Mesenchymal stem cell (in vitro differentiated cells and primary cell): ENCODE results near the gene NAT14.
"Not testable (repeated sequence)": the region's sequence is repeated elsewhere in the genome, so short reads cannot be mapped to it uniquely, and the experiment has no call there.

Experiments used
- DNase-seq: peaks from one replicate; pipeline ENCODE4 v3.0.0-alpha.2; 2013
- H2AFZ ChIP-seq: one replicate; pipeline ENCODE4 v1.6.1; 2013; ENCODE audit warnings: low read depth, mild to moderate bottlenecking, control low read depth, inconsistent platforms, low read length, moderate library complexity
- H2AK5ac ChIP-seq: 2 replicates; pipeline ENCODE4 v1.6.1; 2013; ENCODE audit warnings: low read length, moderate library complexity, mild to moderate bottlenecking, inconsistent platforms; ENCODE audit not compliant: severe bottlenecking
- H2BK120ac ChIP-seq: one replicate; pipeline ENCODE4 v1.6.1; 2013; ENCODE audit warnings: low read depth, mild to moderate bottlenecking, inconsistent platforms, low read length, moderate library complexity
- H2BK12ac ChIP-seq, 2 experiments: one replicate each; pipeline ENCODE4 v1.6.1; 2013; ENCODE audit warnings: inconsistent platforms in 2 of 2, low read length in 2 of 2, mild to moderate bottlenecking in 2 of 2, moderate library complexity in 2 of 2, control low read depth in 1 of 2
- H2BK15ac ChIP-seq: one replicate; pipeline ENCODE4 v1.6.1; 2013; ENCODE audit warnings: mild to moderate bottlenecking, low read depth, inconsistent platforms; ENCODE audit not compliant: poor library complexity, severe bottlenecking
- H2BK5ac ChIP-seq: 2 replicates; pipeline ENCODE4 v1.6.1; 2013; ENCODE audit warnings: low read depth, mild to moderate bottlenecking, low read length, control low read depth, inconsistent platforms; ENCODE audit not compliant: poor library complexity, severe bottlenecking
- H3K14ac ChIP-seq, 2 experiments: one replicate each; pipeline ENCODE4 v1.6.1; 2013; ENCODE audit warnings: inconsistent platforms in 2 of 2, low read length in 2 of 2, control low read depth in 1 of 2, mild to moderate bottlenecking in 1 of 2, moderate library complexity in 1 of 2
- H3K18ac ChIP-seq, 2 experiments: one replicate each; pipeline ENCODE4 v1.6.1; 2013; ENCODE audit warnings: inconsistent platforms in 2 of 2, low read length in 2 of 2, control low read depth in 1 of 2, low read depth in 1 of 2, mild to moderate bottlenecking in 1 of 2
- H3K23ac ChIP-seq, 2 experiments: one replicate each; pipeline ENCODE4 v1.6.1; 2013; ENCODE audit warnings: inconsistent platforms in 2 of 2, low read length in 2 of 2, mild to moderate bottlenecking in 2 of 2, moderate library complexity in 2 of 2, control low read depth in 1 of 2
- H3K27ac ChIP-seq: 2 replicates; pipeline ENCODE4 v1.5.1; 2013; ENCODE audit warnings: mild to moderate bottlenecking, moderate library complexity, low read length, control low read depth, inconsistent platforms; ENCODE audit not compliant: poor library complexity, severe bottlenecking
- H3K27me3 ChIP-seq, 2 experiments: 2 replicates each; pipeline versions ENCODE4 v1.6.1 to v1.7.0; 2013; ENCODE audit warnings: low read length in 2 of 2, mild to moderate bottlenecking in 2 of 2, moderate library complexity in 2 of 2, control low read depth in 1 of 2, inconsistent platforms in 1 of 2; ENCODE audit not compliant: control insufficient read depth in 1 of 2, insufficient read depth in 1 of 2
- H3K36me3 ChIP-seq, 2 experiments: 2 replicates each; pipeline versions ENCODE4 v1.6.1 to v1.7.0; 2013; ENCODE audit warnings: low read length in 2 of 2, control low read depth in 1 of 2, inconsistent platforms in 1 of 2, low read depth in 1 of 2, mild to moderate bottlenecking in 1 of 2; ENCODE audit not compliant: insufficient read depth in 2 of 2, control insufficient read depth in 1 of 2
- H3K4ac ChIP-seq, 2 experiments: one replicate each; pipeline ENCODE4 v1.6.1; 2013; ENCODE audit warnings: inconsistent platforms in 2 of 2, low read length in 2 of 2, mild to moderate bottlenecking in 2 of 2, moderate library complexity in 2 of 2, control low read depth in 1 of 2, low read depth in 1 of 2
- H3K4me1 ChIP-seq: 2 replicates; pipeline ENCODE4 v1.6.1; 2013; ENCODE audit warnings: low read depth, low read length, control low read depth; ENCODE audit not compliant: control insufficient read depth, insufficient read depth
- H3K4me2 ChIP-seq: 2 replicates; pipeline ENCODE4 v1.6.1; 2013; ENCODE audit warnings: low read length, mild to moderate bottlenecking, inconsistent platforms; ENCODE audit not compliant: poor library complexity, severe bottlenecking
- H3K4me3 ChIP-seq, 2 experiments: 2 replicates each; pipeline versions ENCODE4 v1.5.1 to v1.7.0; 2013; ENCODE audit warnings: low read length in 2 of 2, mild to moderate bottlenecking in 2 of 2, control low read depth in 1 of 2, low read depth in 1 of 2; ENCODE audit not compliant: insufficient read depth in 1 of 2
- H3K79me1 ChIP-seq: replicated peaks from 2 replicates; pipeline ENCODE4 v1.6.1; 2013; ENCODE audit warnings: mild to moderate bottlenecking, control low read depth, low read length, inconsistent platforms; ENCODE audit not compliant: poor library complexity, severe bottlenecking
- H3K9ac ChIP-seq: 2 replicates; pipeline ENCODE4 v1.7.0; 2013; ENCODE audit warnings: mild to moderate bottlenecking, low read length, moderate library complexity
- H3K9me3 ChIP-seq: 2 replicates; pipeline ENCODE4 v1.7.0; 2013; ENCODE audit warnings: mild to moderate bottlenecking, low read length; ENCODE audit not compliant: control insufficient read depth
- H4K8ac ChIP-seq: one replicate; pipeline ENCODE4 v1.6.1; 2013; ENCODE audit warnings: inconsistent platforms, mild to moderate bottlenecking, low read length, moderate library complexity
- H4K91ac ChIP-seq: one replicate; pipeline ENCODE4 v1.6.1; 2013; ENCODE audit warnings: mild to moderate bottlenecking, low read length, inconsistent platforms
- WGBS: methylation state at CpG from one replicate; pipeline ENCODE4 v1.1.7; 2013; ENCODE audit warnings: mixed read lengths; 5-methylcytosine and 5-hydroxymethylcytosine counted together

Gene NAT14

DNA sequence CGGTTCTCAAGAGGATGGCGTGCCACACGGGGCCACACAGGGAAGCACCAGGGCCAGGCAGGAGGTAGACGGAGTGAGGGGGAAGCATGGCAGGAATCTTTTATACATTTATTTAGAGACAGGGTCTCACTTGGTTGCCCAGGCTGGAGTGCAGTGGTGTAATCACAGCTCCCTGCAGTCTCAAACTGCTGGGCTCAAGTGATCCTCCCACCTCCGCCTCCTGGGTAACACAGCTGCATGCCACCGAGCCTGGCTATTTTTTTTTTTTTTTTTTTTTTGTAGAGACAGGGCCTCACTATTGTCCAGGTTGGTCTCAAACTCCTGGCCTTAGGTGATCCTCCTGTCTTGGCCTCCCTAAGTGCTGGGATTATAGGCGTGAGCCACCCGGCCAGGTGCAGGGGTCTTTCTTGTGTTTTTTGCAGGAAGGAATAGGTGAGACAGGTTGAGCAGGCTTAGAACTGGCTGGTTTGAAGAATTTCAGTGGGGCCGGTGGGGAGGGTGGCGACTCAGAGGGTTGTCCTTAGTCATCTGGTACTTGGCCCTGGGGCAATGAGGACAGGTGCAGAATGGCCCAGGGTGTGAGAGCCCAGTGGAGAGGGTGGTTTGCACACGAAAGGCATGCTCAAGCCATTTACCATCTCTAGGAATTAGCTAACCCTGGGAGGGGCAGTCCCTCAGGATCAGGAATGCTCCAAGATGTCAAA lies 10.8 kb downstream of the NAT14 start:
- Histone ChIP-seq H3K79me1 (peaks cover 1% of the 10 kb centered on the region), H2BK12ac (no peak overlapping the region), H2BK120ac (no peak overlapping the region), H3K4me3 (no peak overlapping the region), H3K27ac (no peak overlapping the region), H3K9me3 (no peaks in the 10 kb centered on the region), H2BK5ac (no peak overlapping the region), H2AK5ac (no peak overlapping the region), H3K27me3 (no peaks in the 10 kb centered on the region), H3K9ac (peak overlapping the region; percentile 49), H4K91ac (no peak overlapping the region), H3K18ac (no peak overlapping the region), H3K14ac (no peak overlapping the region), H2AFZ (no peak overlapping the region), H3K4me2 (no peak overlapping the region), H3K4me1 (peaks cover 21% of the 10 kb centered on the region), H3K36me3 (peaks cover 52 to 55% of the 10 kb centered on the region in 2 experiments), H2BK15ac (no peak overlapping the region), H4K8ac (no peak overlapping the region), H3K4ac (no peak overlapping the region), H3K23ac (no peak overlapping the region)
- 74% methylated on average over 11 of the region's 11 CpGs for WGBS
- DNase-seq: no peak

DNA sequence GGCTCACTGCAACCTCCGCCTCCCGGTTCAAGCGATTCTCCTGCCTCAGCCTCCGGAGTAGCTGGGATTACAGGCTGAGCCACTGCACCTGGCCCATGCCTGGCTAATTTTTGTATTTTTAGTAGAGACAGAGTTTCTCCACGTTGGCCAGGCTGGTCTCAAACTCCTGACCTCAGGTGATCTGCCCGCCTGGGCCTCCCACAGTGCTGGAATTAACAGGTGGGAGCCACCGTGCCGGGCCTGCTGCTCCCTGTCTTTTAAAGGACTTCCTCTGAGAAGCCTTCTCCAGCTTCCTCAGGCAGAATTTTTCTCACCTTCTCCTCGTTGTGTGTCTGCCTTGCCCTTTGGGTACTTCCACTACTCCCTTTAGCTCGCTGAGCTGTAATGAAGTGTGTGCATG lies 11.8 kb downstream of the NAT14 start:
- Histone ChIP-seq H3K4me1 (peaks cover 17% of the 10 kb centered on the region), H3K36me3 (peaks cover 55 to 62% of the 10 kb centered on the region in 2 experiments), H3K9ac (peak overlapping the region; percentile 17)
- not testable (repeated sequence) for H3K4ac ChIP-seq, H3K18ac ChIP-seq, H4K8ac ChIP-seq, H3K14ac ChIP-seq, H3K4me3 ChIP-seq, H2AFZ ChIP-seq, H3K9me3 ChIP-seq, H3K79me1 ChIP-seq, DNase-seq, H3K27ac ChIP-seq, H2AK5ac ChIP-seq, H2BK5ac ChIP-seq, H2BK12ac ChIP-seq, H4K91ac ChIP-seq, H3K23ac ChIP-seq, H2BK15ac ChIP-seq, H3K27me3 ChIP-seq, H3K4me2 ChIP-seq, H2BK120ac ChIP-seq
- WGBS: 81% methylated on average over 10 of the region's 10 CpGs

DNA sequence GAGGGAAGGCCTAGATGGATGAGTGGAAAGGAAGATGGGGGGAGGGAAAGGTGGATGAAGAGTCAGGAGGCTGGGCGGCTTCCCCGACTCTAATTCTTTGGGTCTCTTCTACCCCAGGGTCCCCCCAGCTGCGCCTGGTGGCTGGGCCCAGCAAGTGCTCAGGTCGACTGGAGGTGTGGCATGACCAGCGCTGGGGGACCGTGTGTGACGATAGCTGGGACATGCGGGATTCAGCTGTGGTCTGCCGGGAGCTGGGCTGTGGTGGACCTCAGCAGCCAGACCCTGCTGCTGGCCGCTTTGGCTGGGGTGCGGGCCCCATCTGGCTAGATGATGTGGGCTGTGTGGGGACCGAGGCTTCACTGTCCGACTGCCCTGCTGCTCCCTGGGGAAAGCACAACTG lies 12.8 kb downstream of the NAT14 start:
- Histone ChIP-seq H3K18ac (no peak overlapping the region), H3K4me2 (no peak overlapping the region), H3K4me3 (no peak overlapping the region), H3K79me1 (no peaks in the 10 kb centered on the region), H3K23ac (no peak overlapping the region), H3K9ac (no peak overlapping the region), H3K4me1 (peaks cover 14% of the 10 kb centered on the region), H3K9me3 (no peaks in the 10 kb centered on the region), H4K91ac (no peak overlapping the region), H3K27me3 (no peaks in the 10 kb centered on the region), H2BK5ac (no peak overlapping the region), H2BK120ac (no peak overlapping the region), H3K14ac (no peak overlapping the region), H4K8ac (no peak overlapping the region), H2AFZ (no peak overlapping the region), H3K4ac (no peak overlapping the region), H3K36me3 (peaks cover 51 to 70% of the 10 kb centered on the region in 2 experiments), H2BK15ac (no peak overlapping the region), H2BK12ac (no peak overlapping the region), H2AK5ac (no peak overlapping the region), H3K27ac (no peak overlapping the region)
- 90% methylated on average over 12 of the region's 13 CpGs for WGBS
- DNase-seq: no peak

DNA sequence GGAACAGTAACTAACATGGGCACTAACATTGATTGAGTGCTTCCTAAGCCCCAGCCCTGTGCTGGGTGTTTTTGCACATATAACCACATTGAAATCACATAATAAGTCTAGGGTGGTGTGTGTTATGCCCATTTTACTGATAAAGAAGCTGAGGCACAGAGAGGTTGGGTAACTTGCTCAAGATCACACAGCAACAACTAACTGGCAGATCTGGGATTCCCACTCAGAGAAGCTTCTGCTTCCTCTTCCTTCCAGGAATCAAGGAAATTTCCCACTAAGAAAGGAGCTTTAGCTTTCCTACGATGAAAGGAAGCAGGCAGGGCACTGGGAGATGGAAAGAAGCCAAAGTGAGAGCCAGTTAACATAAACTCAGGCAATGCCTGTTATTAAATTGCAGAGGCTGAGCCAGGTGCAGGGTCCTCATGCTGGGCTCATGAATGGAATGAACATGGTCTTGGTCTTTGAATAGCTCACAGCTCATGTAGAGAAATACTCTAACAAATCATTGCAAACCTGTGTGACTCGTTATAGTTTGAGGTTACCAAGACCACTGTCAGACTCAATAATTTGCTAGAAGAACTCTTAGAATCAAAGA lies 13.4 kb downstream of the NAT14 start:
- Histone ChIP-seq H2AK5ac (no peak overlapping the region), H3K27me3 (no peaks in the 10 kb centered on the region), H2BK15ac (no peak overlapping the region), H3K79me1 (no peaks in the 10 kb centered on the region), H2AFZ (no peak overlapping the region), H3K27ac (no peak overlapping the region), H2BK5ac (no peak overlapping the region), H3K36me3 (peaks cover 55 to 74% of the 10 kb centered on the region in 2 experiments), H3K4ac (no peak overlapping the region), H3K18ac (no peak overlapping the region), H4K8ac (no peak overlapping the region), H4K91ac (no peak overlapping the region), H3K4me2 (no peak overlapping the region), H3K9me3 (no peaks in the 10 kb centered on the region), H3K4me3 (no peak overlapping the region), H3K23ac (no peak overlapping the region), H3K9ac (no peak overlapping the region), H3K4me1 (peaks cover 11% of the 10 kb centered on the region), H3K14ac (no peak overlapping the region), H2BK120ac (no peak overlapping the region), H2BK12ac (no peak overlapping the region)
- no peak for DNase-seq
- WGBS: 81% methylated on average over 2 of the region's 2 CpGs
